Effector CD8-positive, alpha-beta T cell (primary cell): ENCODE measurements around the gene GSTM3.
"Not testable (repeated sequence)": the region's sequence is repeated elsewhere in the genome, so short reads cannot be mapped to it uniquely, and the experiment has no call there.

Source experiments
- DNase-seq: peaks from one replicate; lab custom pipeline; 2025; lab: John Stamatoyannopoulos, UW

Gene GSTM3

DNA sequence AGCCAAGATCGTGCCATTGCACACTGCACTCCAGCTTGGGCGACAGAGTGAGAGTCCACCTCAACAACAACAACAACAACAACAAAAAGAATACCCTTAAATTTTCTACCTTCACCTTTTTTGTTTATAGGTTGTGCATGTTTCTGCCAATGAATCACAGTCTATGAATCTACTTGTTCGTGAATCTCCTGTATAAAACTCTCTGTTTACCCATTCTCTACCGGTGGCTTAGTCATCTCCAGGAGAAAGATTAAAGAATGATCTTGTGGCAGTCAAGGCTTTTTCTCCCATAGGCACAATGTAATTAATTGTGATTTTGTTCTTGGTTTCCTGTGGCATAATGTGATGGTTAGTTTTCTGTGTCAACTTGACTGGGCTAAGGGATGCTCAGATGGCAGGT lies 43.0 kb downstream of the GSTM3 start:
- not testable (repeated sequence) for DNase-seq

DNA sequence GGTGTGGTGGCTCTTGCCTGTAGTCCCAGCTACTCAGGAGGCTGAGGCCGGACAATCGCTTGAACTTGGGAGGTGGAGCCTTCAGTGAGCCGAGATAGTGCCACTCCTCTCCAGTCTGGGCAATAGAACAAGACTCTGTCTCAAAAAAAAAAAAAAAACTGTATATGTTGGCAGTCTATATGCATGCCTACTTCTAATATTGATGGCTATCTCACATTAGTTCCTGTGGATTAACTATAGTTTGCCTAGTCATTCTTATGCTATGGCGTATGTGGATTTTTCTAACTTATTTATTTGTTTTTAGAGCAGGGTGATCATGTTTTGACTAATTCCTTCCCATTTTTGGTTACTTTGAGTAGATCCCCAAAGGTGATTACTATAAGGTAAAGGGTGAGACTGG lies 43.8 kb downstream of the GSTM3 start:
- no peak for DNase-seq

GRCh38 chr1:109695138-109695537 lies 45.7 kb downstream of the GSTM3 start:
- not testable (repeated sequence) for DNase-seq

DNA sequence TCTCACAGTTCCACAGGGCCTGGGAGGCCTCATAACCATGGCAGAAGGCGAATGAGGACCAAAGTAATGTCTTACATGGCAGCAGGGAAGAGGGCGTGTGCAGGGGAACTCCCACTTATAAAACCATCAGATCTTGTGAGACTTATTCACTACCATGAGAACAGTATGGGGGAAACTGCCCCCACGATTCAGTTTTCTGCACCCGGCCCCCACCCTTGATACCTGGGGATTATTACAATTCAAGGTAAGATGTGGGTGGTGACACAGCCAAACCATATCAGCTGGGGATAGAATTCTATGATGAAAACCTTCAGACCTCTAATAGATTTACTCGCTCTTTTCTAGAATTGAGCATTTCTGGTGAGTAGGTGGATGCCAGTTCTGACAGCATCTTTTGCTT lies 46.4 kb downstream of the GSTM3 start:
- not testable (repeated sequence) for DNase-seq

DNA sequence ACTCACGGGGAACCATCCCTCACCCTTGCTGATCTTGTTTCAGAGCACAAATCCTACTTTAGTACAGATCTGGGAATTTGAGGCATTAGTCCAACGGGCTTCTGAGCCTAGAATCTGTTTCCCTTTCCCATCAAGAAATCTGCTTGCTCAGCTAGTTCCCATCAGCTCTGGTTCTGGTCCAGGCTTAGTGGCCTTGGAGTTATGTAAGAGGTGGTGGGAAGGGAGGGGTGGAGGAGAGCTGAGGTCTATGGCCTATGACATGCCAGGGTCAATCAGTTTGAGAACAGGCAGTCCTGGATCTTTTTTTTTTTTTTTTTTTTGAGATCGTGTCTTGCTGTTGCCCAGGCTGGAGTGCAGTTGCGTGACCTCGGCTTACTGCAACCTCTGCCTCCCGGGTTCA lies 49.1 kb downstream of the GSTM3 start:
- no peak for DNase-seq

GRCh38 chr1:109689844-109690405 lies 50.9 kb downstream of the GSTM3 start:
- no peak for DNase-seq

GRCh38 chr1:109687641-109688499 lies 53.0 kb downstream of the GSTM3 start, which contains the start of gene GSTM1:
TSS of gene GSTM1 (plus strand) at chr1:109687817. CDS start at chr1:109687874, 57 bp downstream.
- no peak for DNase-seq

- DNase-seq = not testable (repeated sequence)
These were observed 53.7 kb downstream of the GSTM3 start for GRCh38 chr1:109687109-109687508.

DNA sequence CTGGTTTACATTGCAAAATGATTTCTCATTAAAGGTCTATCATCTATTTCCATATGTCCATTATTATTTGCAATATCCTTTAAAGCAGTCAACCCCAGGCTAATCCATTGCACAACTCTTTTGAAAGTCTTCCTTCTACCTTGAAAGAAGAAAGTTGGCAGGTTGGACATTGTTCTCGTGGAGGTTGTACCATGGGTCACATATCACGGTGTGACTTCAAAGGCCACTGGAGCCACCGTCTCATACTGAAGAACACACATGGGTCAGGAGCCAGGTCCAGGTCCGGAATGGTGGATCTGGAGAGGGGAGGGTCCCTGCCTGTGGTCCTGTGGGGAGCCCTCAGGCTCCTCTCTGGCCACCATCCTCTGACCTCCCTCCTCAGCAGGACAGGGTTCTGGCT lies 54.9 kb downstream of the GSTM3 start:
- DNase-seq = not testable (repeated sequence)

GRCh38 chr1:109685399-109685798 lies 55.4 kb downstream of the GSTM3 start:
- not testable (repeated sequence) for DNase-seq

DNA sequence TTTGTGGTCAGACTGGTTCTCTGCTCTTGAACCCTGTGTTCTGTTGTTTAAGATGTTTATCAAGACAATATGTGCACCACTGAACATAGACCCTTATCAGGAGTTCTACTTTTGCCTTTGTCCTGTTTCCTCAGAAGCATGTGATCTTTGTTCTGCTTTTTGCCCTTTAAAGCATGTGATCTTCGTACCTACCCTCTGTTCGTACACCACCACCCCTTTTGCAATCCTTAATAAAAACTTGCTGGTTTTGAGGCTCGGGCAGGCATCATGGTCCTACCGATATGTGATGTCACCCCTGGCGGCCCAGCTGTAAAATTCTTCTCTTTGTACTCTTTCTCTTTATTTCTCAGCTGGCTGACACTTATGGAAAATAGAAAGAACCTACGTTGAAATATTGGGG lies 56.1 kb downstream of the GSTM3 start:
- not testable (repeated sequence) for DNase-seq
